Activated CD8-positive, alpha-beta memory T cell treated with anti-CD3 and anti-CD28 coated beads, Interleukin-2, amount 50 U/mL, for 24 hours (primary cell): Measurements from ENCODE around the gene SLC25A24.
A peak's percentile ranks its signal among the peaks of the same experiment; 100 is the strongest.
"Not testable (repeated sequence)": the region's sequence is repeated elsewhere in the genome, so short reads cannot be mapped to it uniquely, and the experiment has no call there.

Experiments used
- DNase-seq: peaks from one replicate; pipeline ENCODE4 v3.0.0-alpha.2; 2020; ENCODE audit errors: extremely low read depth

SLC25A24 gene

DNA sequence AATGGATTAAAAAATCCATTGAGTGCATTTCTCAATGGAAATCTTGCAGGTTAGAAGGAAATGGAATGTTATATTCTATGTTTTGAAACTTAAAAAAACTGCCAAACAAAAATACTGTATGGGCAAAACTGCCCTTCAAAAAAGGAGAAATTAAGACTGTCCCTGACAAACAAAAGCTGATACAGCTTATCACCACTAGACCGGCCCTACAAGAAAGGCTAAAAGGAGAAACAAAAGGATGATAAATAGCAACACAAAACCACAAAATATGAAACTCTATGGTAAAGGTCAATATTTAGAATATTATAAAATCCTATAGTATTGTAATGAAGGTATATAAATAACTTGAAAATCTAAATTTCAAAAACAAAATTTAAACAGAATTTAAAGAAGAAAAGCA lies 60.0 kb downstream of the SLC25A24 start:
- no peak for DNase-seq

DNA sequence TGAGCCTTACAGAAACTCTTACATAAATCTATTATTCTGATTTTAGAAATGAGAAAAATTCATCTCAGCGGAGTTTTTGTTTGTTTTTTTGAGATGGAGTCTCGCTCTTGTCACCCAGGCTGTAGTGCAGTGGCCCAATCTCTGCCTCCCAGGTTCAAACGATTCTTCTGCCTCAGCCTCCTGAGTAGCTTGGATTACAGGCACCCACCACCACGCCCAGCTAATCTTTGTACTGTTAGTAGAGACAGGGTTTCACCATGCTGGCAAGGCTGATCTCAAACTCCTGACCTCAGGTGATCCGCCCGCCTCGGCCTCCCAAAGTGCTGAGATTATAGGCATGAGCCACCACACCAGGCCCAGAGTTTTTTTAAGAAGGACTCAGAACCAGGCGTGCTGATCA lies 60.6 kb downstream of the SLC25A24 start:
- DNase-seq, result not testable (repeated sequence)

DNA sequence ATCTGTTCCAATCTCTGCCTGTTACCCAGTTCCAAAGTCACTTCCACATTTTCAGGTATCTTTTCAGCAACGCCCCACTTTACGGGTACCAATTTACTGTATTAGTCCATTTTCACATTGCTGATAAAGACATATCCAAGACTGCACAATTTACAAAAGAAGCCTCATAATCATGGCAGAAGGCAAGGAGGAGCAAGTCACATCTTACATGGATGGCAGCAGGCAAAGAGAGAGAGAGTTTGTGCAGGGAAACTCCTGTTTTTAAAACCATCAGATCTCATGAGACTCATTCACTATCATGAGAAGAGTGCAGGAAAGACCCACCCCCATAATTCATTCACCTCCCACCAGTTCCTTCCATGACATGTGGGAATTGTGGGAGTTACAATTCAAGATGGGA lies 67.0 kb downstream of the SLC25A24 start:
- DNase-seq, result not testable (repeated sequence)

DNA sequence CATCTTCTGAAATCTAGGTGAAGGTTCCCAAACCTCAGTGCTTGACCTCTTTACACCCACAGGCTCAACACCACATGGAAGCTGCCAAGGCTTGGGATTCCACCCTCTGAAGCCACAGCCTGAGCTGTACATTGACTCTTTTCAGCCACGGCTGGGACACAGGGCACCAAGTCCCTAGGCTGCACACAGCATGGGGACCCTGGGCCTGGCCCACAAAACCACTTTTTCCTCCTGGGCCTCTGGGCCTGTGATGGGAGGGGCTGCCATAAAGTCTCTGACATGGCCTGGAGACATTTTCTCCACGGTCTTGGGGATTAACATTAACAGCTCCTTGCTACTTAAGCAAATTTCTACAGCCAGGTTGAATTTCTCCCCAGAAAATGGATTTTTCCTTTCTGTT lies 67.8 kb downstream of the SLC25A24 start:
- not testable (repeated sequence) for DNase-seq

DNA sequence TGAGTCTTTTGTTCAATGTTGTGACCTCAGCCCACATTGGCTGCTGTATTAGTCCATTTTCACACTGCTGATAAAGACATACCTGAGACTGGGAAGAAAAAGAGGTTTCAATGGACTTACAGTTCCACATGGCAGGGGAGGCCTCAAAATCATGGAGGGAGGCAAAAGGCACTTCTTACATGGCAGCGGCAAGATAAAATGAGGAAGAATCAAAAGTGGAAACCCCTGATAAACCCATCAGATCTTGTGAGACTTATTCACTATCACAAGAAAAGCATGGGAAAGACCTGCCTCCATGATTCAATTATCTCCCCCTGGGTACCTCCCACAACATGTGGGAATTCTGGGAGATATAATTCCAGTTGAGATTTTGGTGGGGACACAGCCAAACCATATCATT lies 68.9 kb downstream of the SLC25A24 start:
- not testable (repeated sequence) for DNase-seq

DNA sequence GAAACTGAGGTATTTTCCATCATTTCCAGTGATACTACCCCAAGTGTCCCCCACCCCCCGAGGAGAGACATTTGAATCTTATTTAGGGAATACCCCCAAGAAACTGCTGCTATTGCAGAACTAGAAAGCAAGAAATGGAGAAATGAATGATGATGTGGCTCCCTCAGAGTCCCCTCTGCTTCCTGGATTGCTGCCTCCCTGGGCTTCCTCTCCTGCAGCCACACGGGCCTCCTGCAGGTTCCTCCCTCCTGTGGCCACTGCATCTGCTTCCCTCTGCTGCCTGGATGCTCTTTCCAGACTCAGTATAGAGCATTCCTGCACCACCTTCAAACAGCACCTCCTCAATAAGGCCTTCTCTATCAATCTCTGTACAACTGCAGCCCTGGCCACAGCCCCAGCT lies 69.3 kb downstream of the SLC25A24 start:
- no peak for DNase-seq

GRCh38 chr1:108129999-108130398 lies 70.1 kb downstream of the SLC25A24 start:
- no peak for DNase-seq

- peak; percentile 15 for DNase-seq
Measured at GRCh38 chr1:108125312-108126138, 74.6 kb downstream of the SLC25A24 start.

DNA sequence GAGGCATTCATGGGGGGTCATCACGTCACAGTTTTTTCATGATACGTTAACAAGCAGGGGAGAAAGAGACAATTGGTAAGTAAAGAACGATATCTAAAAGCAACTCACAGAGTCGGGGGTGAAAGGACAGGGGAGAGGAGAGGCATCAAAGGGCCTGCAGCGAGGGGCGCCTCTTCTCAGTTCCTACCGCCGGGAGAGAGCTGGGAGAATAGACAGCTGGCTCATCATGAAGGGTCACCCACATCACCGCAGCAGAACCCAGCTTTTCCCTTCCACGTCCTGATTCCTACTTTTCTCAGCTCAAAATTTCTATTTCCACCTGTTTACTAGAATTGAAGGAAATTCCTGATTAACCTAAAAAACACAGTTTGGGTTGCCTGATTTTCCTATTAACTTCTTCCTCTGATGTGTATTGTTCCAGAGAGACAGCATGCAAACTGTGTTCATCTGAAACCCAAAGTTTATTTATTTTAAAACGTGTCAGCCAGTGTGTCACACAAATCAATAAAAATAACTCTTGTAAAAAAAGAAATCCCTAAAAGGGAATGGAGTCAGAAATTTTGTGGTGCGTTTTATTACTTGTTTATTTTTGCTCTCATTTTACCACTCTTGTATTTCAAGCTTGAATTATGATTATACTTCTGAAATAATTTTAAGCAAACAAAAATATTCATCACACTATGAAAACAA lies 75.4 kb downstream of the SLC25A24 start:
- no peak for DNase-seq

DNA sequence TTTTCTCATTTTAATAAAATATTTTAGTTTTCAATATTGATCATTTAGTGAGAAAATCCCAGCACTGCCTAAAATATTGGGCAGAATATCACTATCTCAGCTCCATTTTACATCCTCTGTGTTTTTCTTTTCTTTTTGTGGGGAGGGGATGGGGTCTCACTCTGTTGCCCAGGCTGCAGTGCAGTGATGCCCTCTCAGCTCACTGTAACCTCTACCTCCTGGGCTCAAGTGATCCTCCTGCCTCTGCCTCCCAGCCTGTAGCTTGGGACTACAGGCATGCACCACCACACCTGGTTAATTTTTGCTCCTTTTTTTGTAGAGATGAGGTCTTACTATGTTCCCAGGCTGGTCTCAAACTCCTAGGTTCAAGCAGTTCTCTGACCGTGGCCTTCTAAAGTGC lies 76.1 kb downstream of the SLC25A24 start:
- DNase-seq, result no peak

DNA sequence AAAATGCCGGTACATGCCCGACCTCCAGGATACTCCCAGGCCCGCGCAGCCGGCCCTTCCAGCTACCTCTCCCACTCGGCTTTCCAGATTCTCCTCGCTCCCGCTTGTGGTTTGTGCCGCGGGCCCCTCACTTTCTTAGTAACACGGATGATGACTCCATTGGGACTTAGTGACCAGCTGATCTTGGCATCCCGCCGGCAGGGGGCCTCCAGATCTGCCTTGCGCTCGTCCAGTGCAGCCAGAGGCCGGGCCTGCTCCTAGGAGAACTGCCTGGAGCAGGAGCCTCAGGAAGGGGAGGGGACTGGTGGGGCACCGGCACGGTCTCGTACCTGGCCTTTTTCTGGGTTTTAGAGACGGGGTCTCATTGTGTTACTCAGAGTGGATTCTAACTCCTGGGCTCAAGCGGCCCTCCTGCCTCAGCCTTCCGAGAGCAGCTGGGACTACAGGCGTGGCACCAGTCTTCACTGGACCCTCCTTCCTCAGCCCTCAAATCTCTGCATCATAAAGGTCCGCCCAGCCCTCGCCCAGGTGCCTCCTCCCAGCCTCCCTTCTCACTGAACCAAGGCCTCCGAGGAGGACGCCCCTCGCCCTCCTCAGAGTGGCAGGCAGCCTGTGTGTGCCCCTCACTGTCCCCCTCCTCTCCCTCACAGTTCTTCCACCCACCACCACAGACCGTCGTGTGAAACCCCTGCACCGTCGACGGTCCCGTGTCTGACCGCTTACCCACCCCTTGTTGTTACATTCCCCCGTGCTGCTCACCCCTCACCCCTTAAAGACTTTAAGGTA lies 78.6 kb downstream of the SLC25A24 start:
- no peak for DNase-seq

GRCh38 chr1:108120163-108120562 lies 80.0 kb downstream of the SLC25A24 start:
- DNase-seq, result no peak

DNA sequence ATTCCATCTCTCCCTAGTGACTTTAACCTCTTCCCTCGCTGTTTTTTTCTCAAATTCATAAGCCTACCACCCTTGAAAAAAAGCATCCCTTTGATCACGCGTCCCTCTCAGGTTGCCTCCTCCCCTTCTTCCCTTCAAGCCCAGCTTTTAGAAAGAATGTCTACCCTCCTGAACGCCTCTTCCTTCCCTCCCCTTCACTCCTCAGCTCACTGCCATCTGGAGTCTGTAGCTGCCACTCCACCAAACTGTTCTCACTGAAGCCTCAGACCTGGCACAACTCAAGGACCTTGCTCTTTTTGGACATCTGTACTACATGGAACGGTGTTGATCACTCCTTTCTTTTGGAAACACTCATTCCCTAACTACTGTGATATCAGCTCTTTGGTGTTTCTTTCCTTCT lies 80.6 kb downstream of the SLC25A24 start:
- no peak for DNase-seq

DNA sequence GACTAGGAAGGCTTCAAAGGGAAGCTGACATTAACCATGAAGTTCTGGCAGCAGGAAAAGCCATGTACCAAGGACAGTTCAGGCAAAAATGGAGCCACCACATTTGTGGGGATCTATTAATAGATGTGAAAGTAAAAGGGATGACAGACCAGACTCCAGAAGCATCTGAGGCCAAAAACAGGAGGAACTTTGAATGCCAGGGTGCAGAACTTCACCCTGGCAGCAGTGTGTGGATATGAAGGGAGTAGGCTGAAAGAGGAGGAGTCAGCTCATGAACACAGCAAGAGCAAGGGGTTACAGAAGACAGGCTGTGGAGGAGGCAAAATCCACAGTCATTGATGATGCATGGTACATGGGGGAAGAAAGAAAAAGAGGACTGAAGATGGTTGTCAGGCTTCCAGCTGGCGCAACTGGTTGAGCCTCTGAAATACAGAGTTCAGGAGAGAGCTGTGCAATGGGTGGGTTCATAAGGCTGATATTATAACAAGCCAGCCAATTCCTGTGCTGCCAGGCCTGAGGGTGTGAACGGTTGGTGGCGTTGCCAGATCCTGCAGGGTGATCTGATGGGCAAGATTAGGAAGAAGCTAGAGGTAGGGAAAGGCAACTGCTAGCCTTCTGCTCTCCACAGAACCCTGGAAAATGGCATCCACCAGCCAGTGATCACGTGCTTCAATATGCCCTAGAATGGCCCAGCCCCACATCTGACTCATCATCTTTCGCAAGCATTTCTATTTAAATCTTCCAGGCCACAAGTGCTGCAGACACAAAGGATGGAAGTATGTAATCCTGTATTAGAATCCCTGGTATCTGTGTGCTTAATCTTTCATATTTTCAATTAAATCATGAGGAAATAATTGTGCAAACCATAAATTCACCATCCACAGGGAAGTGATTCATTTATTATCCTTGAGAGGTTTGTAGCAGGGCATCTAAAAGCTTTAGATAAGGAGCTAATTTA lies 81.9 kb downstream of the SLC25A24 start:
- DNase-seq, result no peak

- no peak for DNase-seq
Measured at GRCh38 chr1:108117237-108117636, 82.9 kb downstream of the SLC25A24 start.

- DNase-seq, result no peak
Measured at GRCh38 chr1:108114033-108114599, 86.0 kb downstream of the SLC25A24 start.

DNA sequence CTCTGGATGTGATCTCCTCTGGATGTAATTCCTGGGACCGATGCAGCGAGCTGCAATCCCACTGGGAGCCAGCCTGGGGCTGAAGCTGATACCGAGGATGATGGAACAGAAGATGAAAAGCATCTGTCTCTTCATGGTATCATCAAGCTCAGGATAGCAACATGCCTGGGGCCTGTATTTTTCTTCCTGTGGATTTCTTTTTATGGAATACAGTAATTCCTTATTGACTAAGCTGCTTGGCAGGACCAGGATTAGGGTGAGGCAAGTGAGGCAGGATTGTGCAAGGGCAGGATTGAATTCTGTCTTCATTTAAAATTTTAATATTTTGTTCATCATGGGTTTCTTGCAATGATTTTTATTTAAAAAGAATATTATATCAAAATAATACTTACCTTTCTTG lies 86.6 kb downstream of the SLC25A24 start:
- no peak for DNase-seq

GRCh38 chr1:108109295-108109973 lies 90.7 kb downstream of the SLC25A24 start:
- DNase-seq, result no peak

DNA sequence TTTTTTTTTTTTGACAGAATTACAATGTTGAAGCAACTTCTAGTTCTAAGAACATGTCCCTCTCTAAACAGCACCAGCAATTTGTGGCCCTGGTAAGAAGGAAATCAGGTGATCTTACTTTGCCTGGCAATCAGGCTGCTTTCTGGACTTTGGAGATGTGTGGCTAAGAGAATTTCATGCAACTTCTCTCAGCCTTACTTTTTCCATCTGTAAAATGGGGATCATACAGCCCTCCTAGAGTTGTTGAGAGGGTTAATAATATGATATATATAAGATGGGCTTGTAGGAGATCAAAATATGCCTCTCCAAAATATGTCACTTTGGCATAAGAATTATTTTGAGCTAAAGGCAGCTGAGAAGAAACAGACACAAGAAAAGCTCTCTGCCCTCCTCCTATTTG lies 92.0 kb downstream of the SLC25A24 start:
- DNase-seq, result no peak

DNA sequence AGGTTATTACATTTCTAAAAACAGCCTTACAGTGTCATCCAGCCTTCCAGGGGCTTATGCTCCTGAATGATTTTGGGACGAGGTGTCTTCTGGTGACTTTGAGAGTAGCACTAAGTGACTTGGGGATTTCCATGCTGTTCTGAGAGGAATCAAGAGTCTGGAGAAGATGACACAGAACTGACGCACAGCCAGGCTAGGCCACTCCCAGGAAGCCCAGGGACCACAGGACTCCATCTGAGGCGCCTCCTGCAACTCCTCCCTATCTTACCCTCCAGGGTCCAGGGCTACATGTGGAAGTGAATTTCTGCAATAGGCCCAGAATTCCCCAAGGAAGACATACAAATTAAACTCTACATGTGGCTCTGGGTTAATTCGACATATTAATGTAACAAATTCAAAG lies 92.5 kb downstream of the SLC25A24 start:
- no peak for DNase-seq
